HG02970 (cell line): Measurements from ENCODE around the gene ZBTB2.

ENCODE experiments used
- ATAC-seq: cut with Tn5 transposase; IDR thresholded peaks from one replicate; pipeline ENCODE4 v1.9.1; 2021; ENCODE audit warnings: mild to moderate bottlenecking, moderate library complexity, moderate number of reproducible peaks; ENCODE audit not compliant: unreplicated experiment, low FRiP score

The ZBTB2 gene

GRCh38 chr6:151391471-151392413 lies at the start of gene ZBTB2:
TSS of gene ZBTB2 (minus strand) at chr6:151391559. CDS start at chr6:151373637, 17,922 bp downstream.
- peak; percentile 6 for ATAC-seq

- ATAC-seq = no peak
These were observed 49.6 kb upstream of the ZBTB2 start for GRCh38 chr6:151440930-151441329.

GRCh38 chr6:151440498-151440897 lies 49.1 kb upstream of the ZBTB2 start:
- ATAC-seq = no peak

GRCh38 chr6:151437401-151437800 lies 46.0 kb upstream of the ZBTB2 start:
- ATAC-seq = no peak

GRCh38 chr6:151436802-151437201 lies 45.4 kb upstream of the ZBTB2 start:
- ATAC-seq = no peak

GRCh38 chr6:151436300-151436699 lies 44.9 kb upstream of the ZBTB2 start:
- ATAC-seq = no peak

GRCh38 chr6:151434369-151434768 lies 43.0 kb upstream of the ZBTB2 start:
- ATAC-seq = no peak

- ATAC-seq = no peak
These were observed 41.3 kb upstream of the ZBTB2 start for GRCh38 chr6:151432651-151433050.

- ATAC-seq = no peak
These were observed 40.0 kb upstream of the ZBTB2 start for GRCh38 chr6:151431337-151431736.

- no peak for ATAC-seq
These were observed 39.5 kb upstream of the ZBTB2 start for GRCh38 chr6:151430886-151431285.

GRCh38 chr6:151428093-151428735 lies 36.9 kb upstream of the ZBTB2 start:
- ATAC-seq = no peak

- no peak for ATAC-seq
These were observed 34.2 kb upstream of the ZBTB2 start for GRCh38 chr6:151425561-151425960.

GRCh38 chr6:151422981-151423380 lies 31.6 kb upstream of the ZBTB2 start:
- ATAC-seq = no peak

- no peak for ATAC-seq
These were observed 26.1 kb upstream of the ZBTB2 start for GRCh38 chr6:151417477-151417876.

GRCh38 chr6:151414641-151415260 lies 23.4 kb upstream of the ZBTB2 start:
- no peak for ATAC-seq

- ATAC-seq = no peak
These were observed 22.2 kb upstream of the ZBTB2 start for GRCh38 chr6:151413372-151414145.

- no peak for ATAC-seq
These were observed 21.6 kb upstream of the ZBTB2 start for GRCh38 chr6:151412909-151413308.

- no peak for ATAC-seq
These were observed 18.3 kb upstream of the ZBTB2 start for GRCh38 chr6:151409679-151410078.

- no peak for ATAC-seq
These were observed 17.9 kb upstream of the ZBTB2 start for GRCh38 chr6:151409260-151409659.

GRCh38 chr6:151408858-151409257 lies 17.5 kb upstream of the ZBTB2 start:
- no peak for ATAC-seq

- no peak for ATAC-seq
These were observed 12.6 kb upstream of the ZBTB2 start for GRCh38 chr6:151403919-151404308.
